HFFc6 (cell line): ENCODE data around the gene POU6F2. TPM values are rescaled to one million over a fixed set of nuclear protein-coding genes. Genes with fewer than 3 reads are reported as not detected.

Experiments
- DNase-seq: peaks from one replicate; pipeline ENCODE4 v3.0.0-alpha.2; 2018
- H3K27ac Mint-ChIP-seq: 2 replicates; pipeline ENCODE4 v1.8.0; 2020; ENCODE audit warnings: mild to moderate bottlenecking, mixed read lengths
- H3K27me3 Mint-ChIP-seq: 2 replicates; pipeline ENCODE4 v1.8.0; 2021; ENCODE audit warnings: mild to moderate bottlenecking, moderate library complexity, mixed read lengths; ENCODE audit not compliant: insufficient read depth
- H3K36me3 Mint-ChIP-seq: 2 replicates; pipeline ENCODE4 v1.8.0; 2021; ENCODE audit warnings: low read depth, mixed read lengths
- H3K4me1 Mint-ChIP-seq: 2 replicates; pipeline ENCODE4 v1.8.0; 2020; ENCODE audit warnings: low read depth, mixed read lengths
- H3K4me3 Mint-ChIP-seq: 2 replicates; pipeline ENCODE4 v1.8.0; 2020; ENCODE audit warnings: mild to moderate bottlenecking, moderate library complexity, mixed read lengths
- H3K9me3 Mint-ChIP-seq: 2 replicates; pipeline ENCODE4 v1.8.0; 2020; ENCODE audit warnings: mild to moderate bottlenecking, mixed read lengths
- total RNA-seq, 6 experiments: library from RNA; stranded (reverse); fragmentation: NEBNext Ultra II Directional; extraction: Animal tissue kit (Norgen Biotek cat#: 25700); gene quantifications; 2 replicates in 1 of 6; 3 replicates in 5 of 6; pipeline ENCODE4 v1.2.3, GENCODE V29; 2021
- TF ChIP-seq, protein P1 (sequence below): fragments of 200-600 bp; sonication (generic); IDR thresholded peaks from 2 replicates; pipeline ENCODE4 v1.5.0; 2021; ENCODE audit warnings: antibody characterized with exemption, mild to moderate bottlenecking

The POU6F2 gene
- total RNA-seq, 6 experiments from 2014 or later = not detected

DNA sequence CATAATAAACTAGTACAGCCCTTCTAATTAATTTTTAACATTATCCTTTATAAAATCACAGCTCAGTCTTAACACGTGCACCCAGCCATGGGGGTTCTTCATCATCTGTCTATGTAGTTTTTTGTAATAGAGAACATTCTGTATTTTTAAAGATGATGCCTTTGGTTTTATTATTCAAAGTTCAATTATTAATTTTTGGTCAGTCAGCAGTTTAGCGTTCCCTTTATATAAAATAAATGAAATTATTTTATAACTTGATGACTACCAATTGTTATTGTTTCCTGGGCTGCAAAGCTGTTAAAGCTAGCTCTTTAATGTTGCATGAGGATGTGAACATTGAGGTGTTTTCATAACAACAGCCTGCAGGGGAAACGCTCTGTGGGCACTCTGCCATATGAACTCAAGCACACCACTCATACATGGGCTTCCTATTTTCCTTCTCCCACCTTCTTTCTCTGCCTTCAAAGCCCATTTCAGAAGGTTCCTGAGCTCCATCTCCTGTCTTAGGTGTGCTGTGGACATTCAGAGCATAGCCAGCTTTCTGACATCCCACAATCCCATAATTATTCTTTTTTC lies 416.5 kb downstream of the POU6F2 start:
- Mint-ChIP-seq H3K27ac (no peak overlapping the region), H3K9me3 (no peaks in the 10 kb centered on the region), H3K4me3 (no peak overlapping the region), H3K4me1 (no peaks in the 10 kb centered on the region), H3K36me3 (no peaks in the 10 kb centered on the region), H3K27me3 (peaks cover 9% of the 10 kb centered on the region)
- TF ChIP-seq, protein P1, sequence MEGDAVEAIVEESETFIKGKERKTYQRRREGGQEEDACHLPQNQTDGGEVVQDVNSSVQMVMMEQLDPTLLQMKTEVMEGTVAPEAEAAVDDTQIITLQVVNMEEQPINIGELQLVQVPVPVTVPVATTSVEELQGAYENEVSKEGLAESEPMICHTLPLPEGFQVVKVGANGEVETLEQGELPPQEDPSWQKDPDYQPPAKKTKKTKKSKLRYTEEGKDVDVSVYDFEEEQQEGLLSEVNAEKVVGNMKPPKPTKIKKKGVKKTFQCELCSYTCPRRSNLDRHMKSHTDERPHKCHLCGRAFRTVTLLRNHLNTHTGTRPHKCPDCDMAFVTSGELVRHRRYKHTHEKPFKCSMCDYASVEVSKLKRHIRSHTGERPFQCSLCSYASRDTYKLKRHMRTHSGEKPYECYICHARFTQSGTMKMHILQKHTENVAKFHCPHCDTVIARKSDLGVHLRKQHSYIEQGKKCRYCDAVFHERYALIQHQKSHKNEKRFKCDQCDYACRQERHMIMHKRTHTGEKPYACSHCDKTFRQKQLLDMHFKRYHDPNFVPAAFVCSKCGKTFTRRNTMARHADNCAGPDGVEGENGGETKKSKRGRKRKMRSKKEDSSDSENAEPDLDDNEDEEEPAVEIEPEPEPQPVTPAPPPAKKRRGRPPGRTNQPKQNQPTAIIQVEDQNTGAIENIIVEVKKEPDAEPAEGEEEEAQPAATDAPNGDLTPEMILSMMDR = no peak
- DNase-seq = no peak

DNA sequence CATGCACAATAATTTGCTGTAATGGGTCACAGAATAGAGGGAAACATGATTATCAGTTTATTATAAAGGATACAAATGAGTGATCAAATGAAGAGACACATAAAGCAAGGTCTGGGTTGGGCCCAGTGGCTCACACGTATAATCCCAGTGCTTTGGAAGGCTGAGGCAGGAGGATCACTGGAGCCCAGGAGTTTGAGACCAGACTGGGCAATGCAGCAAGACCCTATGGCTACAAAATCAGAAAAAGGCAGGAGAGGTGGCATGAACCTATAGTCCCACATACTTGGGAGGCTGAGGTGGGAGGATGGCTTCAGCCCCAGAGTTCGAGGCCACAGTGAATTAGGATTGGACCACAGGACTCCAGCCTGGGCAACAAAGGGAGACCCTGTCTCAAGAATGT lies 421.7 kb downstream of the POU6F2 start:
- TF ChIP-seq, protein P1 = no peak
- DNase-seq = no peak
- no peaks in the 10 kb centered on the region for H3K9me3 Mint-ChIP-seq
- H3K36me3 Mint-ChIP-seq = no peaks in the 10 kb centered on the region
- H3K27me3 Mint-ChIP-seq = peaks cover 7% of the 10 kb centered on the region
- H3K4me1 Mint-ChIP-seq = no peaks in the 10 kb centered on the region
- no peak overlapping the region for H3K27ac Mint-ChIP-seq
- H3K4me3 Mint-ChIP-seq = no peak overlapping the region

DNA sequence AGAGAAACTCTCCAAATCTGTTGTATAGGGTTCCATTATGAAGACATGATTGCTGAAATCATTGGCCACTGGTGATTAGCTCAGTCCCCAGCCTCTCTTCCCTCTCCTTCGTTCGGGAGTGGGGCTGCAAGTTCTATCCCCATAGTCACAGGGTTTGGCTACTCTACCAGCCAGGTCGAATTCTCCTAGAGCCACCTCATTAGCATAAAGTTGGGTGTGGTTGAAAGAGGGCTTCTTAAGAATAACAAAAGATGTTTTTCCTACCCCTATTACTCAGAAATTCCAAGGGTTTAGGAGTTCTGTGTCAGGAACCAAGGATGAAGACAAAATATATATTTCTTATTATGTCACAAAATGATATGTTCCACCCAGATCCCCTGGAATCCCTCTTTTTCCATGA lies 422.3 kb downstream of the POU6F2 start:
- Mint-ChIP-seq H3K4me3 (no peak overlapping the region), H3K27ac (no peak overlapping the region), H3K4me1 (no peaks in the 10 kb centered on the region), H3K36me3 (no peaks in the 10 kb centered on the region), H3K27me3 (peaks cover 3% of the 10 kb centered on the region), H3K9me3 (no peaks in the 10 kb centered on the region)
- DNase-seq = no peak
- TF ChIP-seq, protein P1 = no peak

DNA sequence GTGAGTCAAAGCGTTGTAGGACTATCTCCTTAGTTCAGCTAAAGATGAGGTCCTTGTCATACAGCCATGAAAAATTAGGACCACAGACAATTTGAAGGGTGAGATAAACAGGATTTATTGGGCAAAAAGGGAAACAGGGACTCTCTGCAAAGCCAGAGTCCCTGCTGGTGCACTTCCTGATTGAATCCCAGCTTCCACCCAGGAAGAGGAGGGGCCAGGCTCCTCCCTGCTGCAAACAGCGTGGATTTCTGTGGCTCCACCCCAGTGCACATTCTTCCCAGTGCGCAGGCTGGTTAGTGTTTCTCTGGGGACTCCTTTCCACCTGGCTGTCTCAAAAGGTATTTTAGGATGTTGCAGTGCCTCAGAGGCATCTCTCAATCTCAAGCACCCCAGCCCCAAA lies 423.1 kb downstream of the POU6F2 start:
- H3K4me1 Mint-ChIP-seq = no peaks in the 10 kb centered on the region
- no peaks in the 10 kb centered on the region for H3K9me3 Mint-ChIP-seq
- no peak overlapping the region for H3K27ac Mint-ChIP-seq
- no peak for DNase-seq
- H3K4me3 Mint-ChIP-seq = no peak overlapping the region
- TF ChIP-seq, protein P1 = no peak
- no peaks in the 10 kb centered on the region for H3K36me3 Mint-ChIP-seq
- H3K27me3 Mint-ChIP-seq = peaks cover 2% of the 10 kb centered on the region

DNA sequence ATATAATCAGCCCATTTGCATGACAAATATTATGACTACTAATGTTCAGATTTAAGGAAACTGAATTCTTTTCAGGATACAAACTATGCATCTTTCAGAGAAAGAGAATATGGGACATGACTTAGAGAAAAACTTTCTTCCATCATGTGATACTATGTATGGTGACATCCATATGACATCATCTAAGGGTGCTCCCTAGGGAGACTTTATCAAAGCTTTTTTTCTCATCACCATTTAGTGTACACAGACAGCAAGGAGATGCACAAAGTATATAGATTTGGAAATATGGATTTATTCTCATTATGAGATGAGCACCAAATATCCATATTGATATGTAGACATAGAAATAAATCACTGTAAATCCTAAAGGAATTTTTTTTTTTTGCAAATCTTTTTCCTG lies 424.3 kb downstream of the POU6F2 start:
- Mint-ChIP-seq H3K27me3 (peaks cover 8% of the 10 kb centered on the region), H3K36me3 (no peaks in the 10 kb centered on the region), H3K4me1 (no peaks in the 10 kb centered on the region), H3K4me3 (no peak overlapping the region), H3K27ac (no peak overlapping the region), H3K9me3 (no peaks in the 10 kb centered on the region)
- TF ChIP-seq, protein P1 = no peak
- no peak for DNase-seq

DNA sequence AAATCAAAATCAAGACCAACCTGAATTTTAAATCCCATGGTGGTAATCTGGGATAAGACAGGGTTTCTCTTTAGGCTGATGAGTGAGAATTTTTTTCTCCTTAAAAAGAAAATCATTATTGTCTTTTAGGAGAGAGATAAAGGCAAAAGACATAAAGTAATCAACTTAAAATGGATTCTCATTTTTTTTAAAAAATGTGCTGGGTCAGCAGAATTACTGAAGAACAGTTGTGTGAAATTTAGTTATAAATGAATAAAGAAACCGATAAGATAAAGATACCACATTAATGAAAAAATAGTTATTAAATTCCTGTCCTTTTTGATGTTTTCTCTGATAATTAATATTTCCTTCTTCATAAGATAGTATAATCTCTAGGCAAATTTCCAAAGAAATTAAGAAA lies 427.2 kb downstream of the POU6F2 start:
- H3K4me1 Mint-ChIP-seq = no peaks in the 10 kb centered on the region
- H3K4me3 Mint-ChIP-seq = no peak overlapping the region
- H3K9me3 Mint-ChIP-seq = no peaks in the 10 kb centered on the region
- peaks cover 6% of the 10 kb centered on the region for H3K27me3 Mint-ChIP-seq
- TF ChIP-seq, protein P1 = no peak
- no peaks in the 10 kb centered on the region for H3K36me3 Mint-ChIP-seq
- no peak for DNase-seq
- no peak overlapping the region for H3K27ac Mint-ChIP-seq
